VCaP (cell line): ENCODE measurements around the gene SNAP25.

ENCODE experiments used
- H3K27ac ChIP-seq: fragments of 450-650 bp; 2 replicates; pipeline ENCODE4 v1.5.1; 2017
- CTCF ChIP-seq: fragments of 450-650 bp; conservative IDR thresholded peaks from 2 replicates; pipeline ENCODE4 v1.5.1; 2017; ENCODE audit warnings: mild to moderate bottlenecking, moderate library complexity

SNAP25 gene

GRCh38 chr20:10177326-10177725 is 41.3 kb upstream of the SNAP25 start:
- H3K27ac ChIP-seq: no peak overlapping the region
- no peak for TF ChIP-seq CTCF

- no peak overlapping the region for H3K27ac ChIP-seq
- TF ChIP-seq CTCF: no peak
Measured at GRCh38 chr20:10178091-10178490, 40.5 kb upstream of the SNAP25 start.

- H3K27ac ChIP-seq: peak overlapping the region; percentile 8; the same call in 1 of the 2 replicates
- TF ChIP-seq CTCF: no peak
Measured at GRCh38 chr20:10178727-10179313, 39.8 kb upstream of the SNAP25 start.

GRCh38 chr20:10179574-10180298 is 38.9 kb upstream of the SNAP25 start:
- no peak overlapping the region; the same call in 1 of the 2 replicates for H3K27ac ChIP-seq
- peak; percentile 67 for TF ChIP-seq CTCF

- no peak overlapping the region for H3K27ac ChIP-seq
- TF ChIP-seq CTCF: no peak
Measured at GRCh38 chr20:10180651-10181235, 37.9 kb upstream of the SNAP25 start.

GRCh38 chr20:10185741-10186558 is 32.7 kb upstream of the SNAP25 start:
- no peak for TF ChIP-seq CTCF
- H3K27ac ChIP-seq: peak overlapping the region; percentile 45

- no peak for TF ChIP-seq CTCF
- H3K27ac ChIP-seq: no peak overlapping the region
Measured at GRCh38 chr20:10190456-10190855, 28.2 kb upstream of the SNAP25 start.
